ENCODE results near the gene PPEF2. TPM values are rescaled to one million over a fixed set of nuclear protein-coding genes. Genes with fewer than 3 reads are reported as not detected.

Gene PPEF2
- total RNA-seq, 3 donors from 2014 or later (not counting 1 experiment from before 2014, with no cell fraction given) = 0.21 to 0.33 (median 0.32) TPM

GRCh38 chr4:75892508-75892907 is 9.7 kb downstream of the PPEF2 start:
- Mint-ChIP-seq H3K36me3 (no peaks in the 10 kb centered on the region), H3K4me3 (no peak overlapping the region), H3K9me3 (no peaks in the 10 kb centered on the region), H3K27ac (no peak overlapping the region), H3K4me1 (no peaks in the 10 kb centered on the region), H3K27me3 (ENCODE audit: low read depth in 2 of 2) (peaks cover 4 to 7% of the 10 kb centered on the region in 2 donors)
- Histone ChIP-seq H3K4me3 (ENCODE audit: low read length) (no peak overlapping the region), H3K27ac (ENCODE audit: low read length) (no peak overlapping the region), H3K36me3 (ENCODE audit: control insufficient read depth, insufficient read depth, low read length) (no peaks in the 10 kb centered on the region), H3K4me1 (ENCODE audit: control insufficient read depth, insufficient read depth, low read length) (no peaks in the 10 kb centered on the region), H3K27me3 (ENCODE audit: control insufficient read depth, insufficient read depth, low read length) (no peaks in the 10 kb centered on the region), H3K9me3 (ENCODE audit: control insufficient read depth, insufficient read depth, low read length) (no peaks in the 10 kb centered on the region)
- no peak for TF ChIP-seq CTCF (IDR thresholded peaks at IDR 0.05)
- 92% methylated on average over 3 of the region's 3 CpGs for WGBS (ENCODE audit: insufficient coverage)
- ATAC-seq (no peak), DNase-seq (no peak)
- intact Hi-C loops (cut with micrococcal nuclease) = no loop called here

GRCh38 chr4:75891611-75892010 is 10.6 kb downstream of the PPEF2 start:
- TF ChIP-seq CTCF (IDR thresholded peaks at IDR 0.05) = no peak
- intact Hi-C loops (cut with micrococcal nuclease) = no loop called here
- no peaks in the 10 kb centered on the region for H3K4me1 ChIP-seq (ENCODE audit: control insufficient read depth, insufficient read depth, low read length)
- no peaks in the 10 kb centered on the region for H3K36me3 Mint-ChIP-seq
- H3K4me3 ChIP-seq (ENCODE audit: low read length) = no peak overlapping the region
- H3K4me1 Mint-ChIP-seq = no peaks in the 10 kb centered on the region
- no peak overlapping the region for H3K27ac Mint-ChIP-seq
- 92% methylated on average over 14 of the region's 14 CpGs for WGBS (ENCODE audit: insufficient coverage)
- no peaks in the 10 kb centered on the region for H3K27me3 ChIP-seq (ENCODE audit: control insufficient read depth, insufficient read depth, low read length)
- H3K9me3 Mint-ChIP-seq = no peaks in the 10 kb centered on the region
- ATAC-seq (no peak), DNase-seq (no peak)
- H3K27me3 Mint-ChIP-seq (ENCODE audit: low read depth in 2 of 2) = peaks cover 4 to 7% of the 10 kb centered on the region in 2 donors
- no peak overlapping the region for H3K27ac ChIP-seq (ENCODE audit: low read length)
- no peaks in the 10 kb centered on the region for H3K9me3 ChIP-seq (ENCODE audit: control insufficient read depth, insufficient read depth, low read length)
- H3K4me3 Mint-ChIP-seq = no peak overlapping the region
- H3K36me3 ChIP-seq (ENCODE audit: control insufficient read depth, insufficient read depth, low read length) = no peaks in the 10 kb centered on the region

GRCh38 chr4:75889537-75890199 is 12.6 kb downstream of the PPEF2 start:
- no peak for TF ChIP-seq CTCF (IDR thresholded peaks at IDR 0.05)
- no peak overlapping the region for H3K4me3 ChIP-seq (ENCODE audit: low read length)
- no peaks in the 10 kb centered on the region for H3K4me1 ChIP-seq (ENCODE audit: control insufficient read depth, insufficient read depth, low read length)
- no peaks in the 10 kb centered on the region for H3K9me3 ChIP-seq (ENCODE audit: control insufficient read depth, insufficient read depth, low read length)
- WGBS (ENCODE audit: insufficient coverage) = 89% methylated on average over 8 of the region's 9 CpGs
- H3K36me3 ChIP-seq (ENCODE audit: control insufficient read depth, insufficient read depth, low read length) = no peaks in the 10 kb centered on the region
- intact Hi-C loops (cut with micrococcal nuclease) = no loop called here
- H3K9me3 Mint-ChIP-seq = no peaks in the 10 kb centered on the region
- DNase-seq = no peak
- ATAC-seq = no peak
- H3K4me3 Mint-ChIP-seq = no peak overlapping the region
- no peak overlapping the region for H3K27ac ChIP-seq (ENCODE audit: low read length)
- peaks cover 4 to 7% of the 10 kb centered on the region in 2 donors for H3K27me3 Mint-ChIP-seq (ENCODE audit: low read depth in 2 of 2)
- H3K27ac Mint-ChIP-seq = no peak overlapping the region
- no peaks in the 10 kb centered on the region for H3K36me3 Mint-ChIP-seq
- no peaks in the 10 kb centered on the region for H3K4me1 Mint-ChIP-seq
- H3K27me3 ChIP-seq (ENCODE audit: control insufficient read depth, insufficient read depth, low read length) = no peaks in the 10 kb centered on the region

- Mint-ChIP-seq H3K4me3 (no peak overlapping the region), H3K9me3 (no peaks in the 10 kb centered on the region), H3K27me3 (ENCODE audit: low read depth in 2 of 2) (peaks cover 7% of the 10 kb centered on the region in 2 donors), H3K27ac (no peak overlapping the region), H3K4me1 (no peaks in the 10 kb centered on the region), H3K36me3 (no peaks in the 10 kb centered on the region)
- DNase-seq (no peak), ATAC-seq (no peak)
- 73% methylated on average over 24 of the region's 24 CpGs for WGBS (ENCODE audit: insufficient coverage)
- no peaks in the 10 kb centered on the region for H3K27me3 ChIP-seq (ENCODE audit: control insufficient read depth, insufficient read depth, low read length)
- no peak overlapping the region for H3K4me3 ChIP-seq (ENCODE audit: low read length)
- TF ChIP-seq CTCF (IDR thresholded peaks at IDR 0.05) = no peak
- intact Hi-C loops (cut with micrococcal nuclease) = no loop called here
- no peaks in the 10 kb centered on the region for H3K4me1 ChIP-seq (ENCODE audit: control insufficient read depth, insufficient read depth, low read length)
- no peaks in the 10 kb centered on the region for H3K36me3 ChIP-seq (ENCODE audit: control insufficient read depth, insufficient read depth, low read length)
- H3K27ac ChIP-seq (ENCODE audit: low read length) = no peak overlapping the region
- no peaks in the 10 kb centered on the region for H3K9me3 ChIP-seq (ENCODE audit: control insufficient read depth, insufficient read depth, low read length)
Observed at GRCh38 chr4:75886104-75886503, 16.1 kb downstream of the PPEF2 start.

Data from natural killer cell (primary cell).